HPDE6-E6E7 (cell line): ENCODE measurements around the gene RHPN2.
"Not testable (repeated sequence)": the region's sequence is repeated elsewhere in the genome, so short reads cannot be mapped to it uniquely, and the experiment has no call there.

Source experiments
- DNase-seq: peaks from one replicate; pipeline ENCODE4 v3.0.0; 2011; ENCODE audit warnings: missing footprints; ENCODE audit errors: extremely low spot score

The RHPN2 gene

GRCh38 chr19:32976223-32976805 lies 88.4 kb downstream of the RHPN2 start:
- DNase-seq = no peak

GRCh38 chr19:32971715-32972540 lies 92.8 kb downstream of the RHPN2 start, which contains the start of the genes CEP89 and FAAP24:
Gene CEP89, minus strand, starts transcription at chr19:32971958. Its CDS starts 84 bp downstream, at chr19:32971874.
Gene FAAP24, plus strand, starts transcription at chr19:32972242. Its CDS starts 955 bp downstream, at chr19:32973197.
- DNase-seq = peak; percentile 99

DNA sequence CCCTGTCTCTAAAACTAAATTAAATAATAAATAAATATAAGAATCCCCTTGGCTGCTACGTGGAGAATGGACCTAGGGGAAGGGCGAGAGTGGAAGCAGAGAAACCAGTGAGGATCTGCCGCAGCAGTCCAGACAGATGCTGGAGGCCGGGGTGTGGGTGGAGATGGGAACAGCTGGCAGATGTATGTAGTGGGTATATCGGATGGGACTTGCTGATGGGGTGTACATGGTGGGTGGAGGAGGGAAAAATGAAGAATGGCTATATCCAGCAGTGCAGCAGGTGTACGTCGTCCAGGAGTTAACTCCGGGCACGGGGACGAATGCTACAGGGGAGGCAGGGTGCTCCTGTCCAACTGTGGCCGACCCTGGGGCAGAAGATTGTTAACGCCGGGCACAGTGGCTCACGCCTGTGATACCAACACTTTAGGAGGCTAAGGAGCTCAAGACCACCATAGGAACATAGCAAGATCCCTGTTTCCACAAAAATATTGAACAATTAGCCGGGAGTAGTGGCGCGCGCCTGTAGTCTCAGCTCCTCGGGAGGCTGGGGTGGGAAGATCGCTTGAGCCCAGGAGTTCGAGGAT lies 93.6 kb downstream of the RHPN2 start:
- DNase-seq = no peak

DNA sequence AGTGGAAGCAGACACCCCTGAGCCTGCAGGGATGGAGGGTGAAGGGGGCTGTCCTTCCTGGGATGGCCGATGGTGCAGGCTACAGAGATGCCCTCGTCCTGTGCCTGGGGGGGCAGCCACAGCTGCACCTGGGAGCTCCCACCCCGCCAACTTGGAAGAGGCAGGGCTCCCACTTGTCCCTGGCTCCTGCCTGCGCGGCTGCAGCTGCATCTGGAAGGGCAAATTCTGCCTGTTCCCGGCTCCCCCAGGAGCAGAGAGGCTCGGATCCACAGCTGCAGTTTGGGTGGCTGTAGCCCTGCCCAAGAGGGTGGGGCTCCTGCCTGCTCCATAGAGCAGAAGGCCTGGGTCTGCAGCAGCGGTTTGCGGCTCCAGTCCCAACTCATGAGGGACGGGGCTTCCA lies 95.1 kb downstream of the RHPN2 start:
- no peak for DNase-seq

- DNase-seq = no peak
Measured at GRCh38 chr19:32966750-32967149, 97.9 kb downstream of the RHPN2 start.

DNA sequence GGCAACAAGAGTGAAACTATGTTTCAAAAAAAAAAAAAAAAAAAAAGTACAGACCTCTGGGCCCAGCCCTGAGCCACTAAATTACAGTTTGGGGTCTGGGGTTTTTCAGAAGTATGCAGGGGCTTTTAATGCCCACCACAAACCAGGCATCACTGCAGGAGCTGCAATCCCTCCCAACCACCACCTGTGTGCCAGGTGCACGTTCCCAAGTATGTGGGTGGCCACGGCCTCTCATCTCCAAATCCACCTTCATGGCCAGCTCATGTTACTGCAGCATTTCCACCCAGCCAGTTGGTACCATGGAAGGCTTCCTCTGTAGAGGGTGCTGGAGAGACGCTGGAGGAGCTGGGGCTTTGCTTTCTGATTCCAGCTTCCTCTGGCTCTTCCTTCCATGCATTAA lies 119.4 kb downstream of the RHPN2 start:
- no peak for DNase-seq

GRCh38 chr19:32941273-32941672 lies 123.4 kb downstream of the RHPN2 start:
- not testable (repeated sequence) for DNase-seq

- no peak for DNase-seq
Measured at GRCh38 chr19:32936065-32936464, 128.6 kb downstream of the RHPN2 start.

DNA sequence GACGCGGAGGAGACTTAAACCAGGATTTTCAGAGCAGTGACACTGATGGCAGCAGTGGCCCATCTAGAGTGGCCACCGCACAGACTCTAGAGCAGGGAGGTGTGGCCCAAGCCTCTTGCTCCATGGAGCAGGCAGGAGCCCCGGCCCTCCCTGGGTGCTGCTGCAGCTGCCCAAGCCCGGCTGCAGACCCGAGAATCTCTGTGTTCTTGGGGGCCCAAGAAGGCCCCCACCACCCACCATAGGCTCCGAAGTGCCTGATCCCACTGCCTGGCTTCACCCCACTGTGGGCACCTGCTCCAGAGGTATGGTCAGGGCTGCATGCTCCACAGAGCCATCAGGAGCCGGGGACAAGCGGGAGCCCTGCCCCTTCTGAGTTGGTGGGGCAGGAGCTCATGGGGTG lies 129.1 kb downstream of the RHPN2 start:
- no peak for DNase-seq

DNA sequence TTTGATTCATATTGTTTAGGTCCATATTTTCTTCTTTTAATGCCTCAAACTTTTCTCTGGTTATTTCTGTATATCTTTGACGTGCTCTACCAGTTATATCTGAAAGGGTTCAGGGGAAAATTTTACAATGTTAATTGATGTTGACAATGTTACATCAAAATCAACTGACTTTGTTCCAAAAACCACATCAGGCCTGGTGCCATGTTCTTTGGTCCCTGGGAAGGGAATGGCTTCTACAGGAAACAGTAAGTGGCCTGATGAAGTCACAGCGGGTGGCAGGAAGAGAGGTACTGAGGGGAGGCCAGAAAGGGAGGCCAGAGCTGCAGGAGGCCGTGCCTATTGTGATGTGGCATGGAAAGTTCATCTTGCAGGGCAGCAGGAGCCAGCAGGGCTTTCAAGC lies 131.1 kb downstream of the RHPN2 start:
- DNase-seq = no peak

DNA sequence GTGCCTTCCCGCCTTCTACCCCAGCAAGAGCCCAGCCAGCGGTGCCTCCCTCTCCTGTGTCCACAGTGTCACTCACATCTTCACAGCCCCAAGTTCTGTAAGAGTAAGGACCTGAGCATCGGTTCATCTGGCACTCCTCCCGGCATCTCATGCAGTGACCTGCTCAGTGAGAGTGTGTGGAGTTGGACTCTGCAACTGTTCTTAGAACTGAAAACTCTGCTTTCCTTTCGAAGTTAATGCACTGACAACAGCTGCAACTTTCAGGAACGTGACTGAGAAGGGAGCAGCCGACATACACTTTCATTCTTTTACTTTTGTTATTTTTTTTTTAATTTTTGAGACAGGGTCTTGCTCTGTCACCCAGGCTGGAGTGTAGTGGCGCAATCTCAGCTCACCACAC lies 134.1 kb downstream of the RHPN2 start:
- no peak for DNase-seq

- no peak for DNase-seq
Measured at GRCh38 chr19:32928806-32929205, 135.9 kb downstream of the RHPN2 start.
